Measurements from ENCODE around the gene BACH2.

GRCh38 chr6:90241229-90241880, 55.3 kb downstream of the BACH2 start:
- no peak for TF ChIP-seq CTCF (conservative IDR thresholded peaks at IDR 0.05; ENCODE audit: low read depth, low read length)
- TF ChIP-seq POLR2A (IDR thresholded peaks at IDR 0.05; ENCODE audit: low read depth, low read length) = no peak
- TF ChIP-seq USF2 (IDR thresholded peaks at IDR 0.05; ENCODE audit: low read depth, low read length) = no peak
- TF ChIP-seq SMC3 (IDR thresholded peaks at IDR 0.05; ENCODE audit: low read depth, low read length) = no peak
